Suppressor macrophage (primary cell): ENCODE results near the gene B4GALNT4.
"Not testable (repeated sequence)": the region's sequence is repeated elsewhere in the genome, so short reads cannot be mapped to it uniquely, and the experiment has no call there.

ENCODE experiments used
- DNase-seq, 4 experiments: peaks; one replicate each; pipeline ENCODE4 v3.0.0-alpha.2; 2020 to 2022

Gene B4GALNT4

GRCh38 chr11:334264-334994 lies 34.9 kb upstream of the B4GALNT4 start:
- DNase-seq, result no peak

- DNase-seq, result peak; percentile 61 to 79 (median 66)
These were observed 33.3 kb upstream of the B4GALNT4 start for GRCh38 chr11:335779-336658.

- DNase-seq, result peak in 1 of 4 experiments; percentile 23
These were observed 32.6 kb upstream of the B4GALNT4 start for GRCh38 chr11:336659-337198.

- no peak for DNase-seq
These were observed 31.6 kb upstream of the B4GALNT4 start for GRCh38 chr11:337711-338110.

GRCh38 chr11:339963-340362 lies 29.3 kb upstream of the B4GALNT4 start:
- no peak for DNase-seq

GRCh38 chr11:340539-341512 lies 28.5 kb upstream of the B4GALNT4 start:
- no peak for DNase-seq

- no peak for DNase-seq
These were observed 27.0 kb upstream of the B4GALNT4 start for GRCh38 chr11:342328-342727.

- no peak for DNase-seq
These were observed 24.3 kb upstream of the B4GALNT4 start for GRCh38 chr11:344836-345578.

GRCh38 chr11:346529-346928 lies 22.8 kb upstream of the B4GALNT4 start:
- no peak for DNase-seq

GRCh38 chr11:349270-349954 lies 19.9 kb upstream of the B4GALNT4 start:
- not testable (repeated sequence) for DNase-seq

- DNase-seq, result not testable (repeated sequence)
These were observed 19.1 kb upstream of the B4GALNT4 start for GRCh38 chr11:350033-350722.

GRCh38 chr11:350723-351255 lies 18.5 kb upstream of the B4GALNT4 start:
- DNase-seq, result peak; percentile 24 to 63 (median 53)

GRCh38 chr11:351411-351810 lies 17.9 kb upstream of the B4GALNT4 start:
- DNase-seq, result no peak

- no peak for DNase-seq
These were observed 16.8 kb upstream of the B4GALNT4 start for GRCh38 chr11:352456-353031.

GRCh38 chr11:353179-353873 lies 16.0 kb upstream of the B4GALNT4 start:
- DNase-seq, result no peak

- DNase-seq, result no peak
These were observed 13.5 kb upstream of the B4GALNT4 start for GRCh38 chr11:355581-356458.

GRCh38 chr11:356610-357009 lies 12.7 kb upstream of the B4GALNT4 start:
- DNase-seq, result no peak

GRCh38 chr11:357582-357981 lies 11.7 kb upstream of the B4GALNT4 start:
- DNase-seq, result no peak
